ENCODE data around the gene ARSG.

ARSG gene

DNA sequence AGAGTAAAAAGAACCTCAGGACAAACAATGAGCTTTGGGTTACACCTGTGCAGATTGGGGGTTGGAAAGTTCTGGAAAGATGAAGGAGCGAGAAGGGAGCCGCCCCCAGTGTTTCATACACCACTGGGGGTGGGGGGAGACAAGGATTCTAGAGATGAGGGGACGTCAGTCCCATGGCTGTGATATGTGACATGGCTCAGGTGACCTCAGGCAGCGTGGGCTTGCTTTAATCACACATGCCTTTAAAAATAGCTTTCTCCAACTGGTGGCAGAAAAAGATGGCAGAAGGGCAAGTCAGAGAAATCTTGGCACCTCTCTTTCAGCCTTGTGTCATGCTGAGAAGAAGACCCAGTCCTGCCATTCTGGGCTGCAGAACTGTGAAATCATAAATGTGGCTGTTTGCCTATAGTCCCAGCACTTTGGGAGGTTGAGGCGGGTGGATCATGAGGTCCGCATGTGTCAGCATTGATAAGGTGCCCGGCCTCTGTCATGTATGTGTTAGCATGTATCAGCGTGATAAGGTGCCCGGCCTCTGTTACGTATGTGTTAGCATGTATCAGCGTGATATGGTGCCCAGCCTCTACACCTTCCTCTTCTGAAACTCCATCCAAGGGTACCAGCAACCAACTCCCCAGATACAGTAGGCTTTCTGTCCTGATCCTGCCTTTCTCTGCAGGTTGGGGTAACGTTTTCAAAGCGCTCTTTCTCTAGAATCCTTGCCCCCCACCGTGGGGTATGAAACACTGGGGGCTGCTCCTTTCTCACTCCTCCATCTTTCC is 141.0 kb downstream of the ARSG start:
- DNase-seq = no peak

GRCh38 chr17:68433211-68433610 is 141.9 kb downstream of the ARSG start:
- DNase-seq = no peak

DNA sequence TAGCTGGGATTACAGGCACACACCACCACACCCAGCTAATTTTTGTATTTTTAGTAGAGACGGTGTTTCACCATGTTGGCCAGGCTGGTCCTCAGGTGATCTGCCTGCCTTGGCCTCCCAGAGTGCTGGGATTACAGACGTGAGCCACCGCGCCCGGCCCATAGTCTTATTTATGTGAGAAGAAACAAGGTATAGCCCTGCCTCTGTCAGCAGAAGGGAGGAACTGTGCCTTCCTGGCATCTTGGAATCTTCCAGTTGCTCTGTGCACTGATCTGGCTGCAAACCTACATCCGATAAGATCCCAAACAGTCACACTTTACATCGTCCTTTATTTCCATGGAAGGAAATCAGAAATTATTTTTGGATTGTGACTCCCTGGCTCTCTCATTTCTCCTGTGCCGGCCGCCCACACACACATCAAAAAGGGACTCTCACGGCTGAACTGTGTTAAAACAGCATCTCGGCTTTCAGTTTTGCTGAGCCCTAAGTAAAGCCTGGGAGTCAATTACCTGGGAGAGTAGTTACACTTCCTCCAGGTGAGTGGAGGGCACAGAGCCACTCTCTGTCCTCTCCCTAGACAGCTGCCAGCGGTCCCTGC is 142.7 kb downstream of the ARSG start:
- no peak for DNase-seq

- no peak for DNase-seq
Observed at GRCh38 chr17:68435361-68435760, 144.1 kb downstream of the ARSG start.

- peak; percentile 89 for DNase-seq
Observed at GRCh38 chr17:68435876-68436842, 144.9 kb downstream of the ARSG start.

GRCh38 chr17:68437979-68438822 is 146.9 kb downstream of the ARSG start:
- DNase-seq = no peak

GRCh38 chr17:68439656-68440290 is 148.5 kb downstream of the ARSG start:
- DNase-seq = no peak

- no peak for DNase-seq
Observed at GRCh38 chr17:68440526-68440925, 149.2 kb downstream of the ARSG start.

- DNase-seq = no peak
Observed at GRCh38 chr17:68441070-68441770, 149.9 kb downstream of the ARSG start.

DNA sequence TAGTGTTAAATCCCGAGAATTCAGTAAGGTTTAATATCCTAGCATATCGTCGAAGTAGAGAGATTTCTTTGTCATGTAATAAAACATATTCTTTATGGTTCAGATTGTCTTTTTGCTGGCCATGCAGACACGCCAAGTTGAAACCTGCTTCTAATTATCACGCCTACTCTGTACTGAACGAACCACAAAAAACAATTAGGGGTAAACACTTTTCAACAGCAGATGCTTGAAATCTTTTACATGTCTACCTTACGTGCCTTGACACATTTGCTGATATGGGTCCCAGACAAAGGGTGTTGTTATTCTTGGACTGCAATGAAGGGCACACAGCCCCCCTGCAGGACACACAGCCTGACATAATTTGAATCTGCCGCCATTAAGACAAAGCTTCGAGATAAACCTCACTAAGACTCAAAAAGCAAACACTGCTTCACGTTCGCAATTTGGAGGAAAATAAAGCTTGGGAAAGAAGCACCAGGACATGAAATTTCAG is 152.7 kb downstream of the ARSG start:
- DNase-seq = no peak

GRCh38 chr17:68445671-68446070 is 154.4 kb downstream of the ARSG start:
- DNase-seq = no peak

DNA sequence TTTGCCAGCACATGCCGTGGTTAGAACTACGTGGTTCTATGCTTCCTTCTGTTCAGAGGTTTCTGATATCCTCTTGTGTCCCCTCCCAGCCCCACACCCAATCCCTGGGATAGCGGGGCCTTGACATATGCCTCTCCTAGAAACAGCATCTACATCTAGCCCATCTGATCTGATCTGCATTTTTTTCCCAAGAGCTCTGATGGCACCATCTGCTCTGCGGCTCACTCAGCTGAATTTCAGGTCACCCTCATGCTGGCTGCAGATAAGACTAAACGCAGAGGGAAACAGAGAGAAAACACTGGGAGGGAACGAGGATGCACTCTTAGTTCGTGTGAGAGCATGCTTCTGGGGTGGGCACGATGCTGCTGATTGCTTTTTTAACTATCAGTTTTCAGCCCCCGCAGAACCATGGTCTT is 155.3 kb downstream of the ARSG start:
- no peak for DNase-seq

DNA sequence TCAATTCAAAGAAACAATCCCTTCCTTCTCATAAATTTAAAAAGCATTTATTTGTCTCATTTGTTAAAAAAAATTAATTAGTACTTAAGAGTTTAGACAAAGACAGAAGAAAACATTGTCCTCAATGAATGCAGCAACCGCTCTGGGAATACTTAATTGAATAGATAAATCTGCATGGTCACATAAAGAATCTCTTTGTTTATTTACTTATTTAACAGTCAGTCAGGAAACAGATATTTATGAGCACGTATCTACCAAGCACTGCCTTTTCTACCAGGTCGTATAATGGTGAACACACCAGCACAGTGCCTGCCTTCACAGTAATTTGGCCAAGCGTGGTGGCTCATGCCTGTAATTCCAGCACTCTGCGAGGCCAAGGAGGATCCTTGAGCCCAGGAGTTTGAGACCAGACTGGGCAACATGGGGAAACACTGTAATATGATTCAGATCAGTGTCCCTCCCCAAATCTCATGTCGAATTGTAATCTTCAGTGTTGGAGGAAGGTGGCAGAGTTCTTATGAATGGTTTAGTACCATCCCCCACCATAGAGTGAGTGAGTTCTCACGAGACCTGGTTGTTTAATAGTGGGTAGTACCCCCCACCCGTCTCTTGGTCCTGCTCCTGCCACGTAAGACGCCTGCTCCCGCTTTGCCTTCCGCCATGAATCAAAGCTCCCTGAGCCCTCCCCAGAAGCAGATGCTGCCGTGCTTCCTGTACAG is 157.9 kb downstream of the ARSG start:
- DNase-seq = no peak

DNA sequence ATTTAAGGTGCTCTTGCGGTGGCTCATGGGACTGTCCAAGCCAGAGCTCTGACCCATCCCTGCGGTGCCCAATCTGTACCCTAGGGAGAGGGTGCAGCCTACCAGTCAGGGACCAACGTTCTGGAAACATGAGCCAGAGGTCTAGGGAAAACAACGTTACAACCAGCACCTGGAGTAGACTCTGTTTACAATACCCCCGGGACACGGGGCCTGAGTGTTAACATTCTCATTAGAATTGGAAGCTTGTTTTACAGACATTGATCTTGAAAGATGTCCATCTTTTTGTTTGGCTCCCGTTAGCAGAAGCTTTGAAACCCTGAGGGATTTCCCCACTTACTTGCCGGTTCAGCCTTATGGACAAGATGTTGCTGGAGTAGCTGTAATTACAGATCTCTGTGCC is 159.1 kb downstream of the ARSG start:
- DNase-seq = no peak

DNA sequence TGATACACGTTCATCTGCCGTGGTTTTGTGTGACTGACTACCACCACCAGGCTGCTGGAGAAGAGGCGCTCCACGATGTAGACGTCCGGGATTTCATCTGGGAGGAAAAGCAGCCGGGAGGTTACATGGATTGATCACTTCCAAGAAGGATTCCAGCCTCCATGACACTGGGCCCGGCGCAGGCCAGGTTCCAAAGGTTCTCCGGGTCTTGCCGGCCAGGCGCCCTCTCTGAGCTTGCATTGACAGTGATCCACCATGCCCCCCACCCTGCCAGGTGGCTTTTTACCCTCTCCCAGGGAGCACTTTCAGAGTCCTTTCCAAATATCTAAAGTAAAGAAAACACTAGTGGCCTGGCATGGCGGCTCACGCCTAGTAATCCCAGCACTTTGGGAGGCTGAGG is 159.5 kb downstream of the ARSG start:
- DNase-seq = no peak

GRCh38 chr17:68451670-68452354 is 160.5 kb downstream of the ARSG start:
- no peak for DNase-seq

DNA sequence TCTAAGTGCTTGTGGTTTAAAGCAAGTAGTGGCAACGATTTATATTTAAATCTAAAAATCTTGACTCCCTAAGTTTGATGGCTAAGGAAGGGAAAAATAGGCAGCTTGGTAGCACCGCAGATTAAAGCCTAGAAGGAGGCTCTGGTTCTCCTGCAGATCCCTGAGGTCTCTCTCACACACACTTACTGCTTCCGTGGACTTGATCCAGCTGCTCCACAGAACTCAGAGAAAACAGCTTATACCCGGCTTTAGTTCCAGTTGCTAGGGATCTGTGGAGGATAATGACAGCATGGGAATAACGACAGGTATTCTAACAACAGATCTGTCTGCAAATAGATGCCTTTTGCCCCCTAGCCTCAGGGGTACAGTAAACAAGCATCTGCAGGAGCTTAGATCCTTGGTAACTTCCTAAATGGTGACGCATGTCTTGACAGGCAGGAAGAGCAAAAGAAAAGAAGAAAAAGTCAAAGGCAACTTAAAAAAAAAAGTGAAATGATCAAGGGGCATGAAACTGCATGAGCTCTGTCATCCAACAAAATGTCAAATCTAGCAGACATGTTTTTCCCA is 161.5 kb downstream of the ARSG start:
- DNase-seq = no peak

GRCh38 chr17:68453991-68454665 is 162.8 kb downstream of the ARSG start:
- no peak for DNase-seq

- peak; percentile 69 for DNase-seq
Observed at GRCh38 chr17:68455901-68456338, 164.6 kb downstream of the ARSG start.
